Activated T-cell treated with anti-CD3 and anti-CD28 coated beads for 24 hours (primary cell): ENCODE data around the gene HCN2.
"Not testable (repeated sequence)": the region's sequence is repeated elsewhere in the genome, so short reads cannot be mapped to it uniquely, and the experiment has no call there.

Experiments
- DNase-seq: peaks from one replicate; pipeline ENCODE4 v3.0.0-alpha.2; 2020; ENCODE audit warnings: low read depth

The HCN2 gene

DNA sequence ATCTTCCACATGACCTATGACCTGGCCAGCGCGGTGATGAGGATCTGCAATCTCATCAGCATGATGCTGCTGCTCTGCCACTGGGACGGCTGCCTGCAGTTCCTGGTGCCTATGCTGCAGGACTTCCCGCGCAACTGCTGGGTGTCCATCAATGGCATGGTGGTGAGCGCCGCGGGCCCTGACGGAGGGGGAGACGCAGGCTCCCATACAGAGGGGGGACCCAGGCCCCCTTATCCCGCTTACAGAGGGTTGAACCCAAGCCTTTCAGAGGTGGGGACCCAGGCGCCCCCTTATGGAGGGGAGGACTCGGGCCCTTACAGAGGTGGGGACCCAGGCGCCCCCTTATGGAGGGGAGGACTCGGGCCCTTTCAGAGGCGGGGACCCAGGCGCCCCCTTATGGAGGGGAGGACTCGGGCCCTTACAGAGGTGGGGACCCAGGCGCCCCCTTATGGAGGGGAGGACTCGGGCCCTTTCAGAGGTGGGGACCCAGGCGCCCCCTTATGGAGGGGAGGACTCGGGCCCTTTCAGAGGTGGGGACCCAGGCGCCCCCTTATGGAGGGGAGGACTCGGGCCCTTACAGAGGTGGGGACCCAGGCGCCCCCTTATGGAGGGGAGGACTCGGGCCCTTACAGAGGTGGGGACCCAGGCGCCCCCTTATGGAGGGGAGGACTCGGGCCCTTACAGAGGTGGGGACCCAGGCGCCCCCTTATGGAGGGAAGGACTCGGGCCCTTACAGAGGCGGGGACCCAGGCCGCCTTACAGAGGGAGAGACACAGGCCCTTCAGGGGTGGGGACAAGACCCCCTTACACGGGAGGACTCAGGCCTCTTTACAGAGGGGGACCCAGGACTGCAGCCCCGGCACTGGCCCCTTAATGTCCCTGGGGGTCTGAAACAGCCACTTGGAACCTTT is 15.6 kb downstream of the HCN2 start:
- DNase-seq, result not testable (repeated sequence)

DNA sequence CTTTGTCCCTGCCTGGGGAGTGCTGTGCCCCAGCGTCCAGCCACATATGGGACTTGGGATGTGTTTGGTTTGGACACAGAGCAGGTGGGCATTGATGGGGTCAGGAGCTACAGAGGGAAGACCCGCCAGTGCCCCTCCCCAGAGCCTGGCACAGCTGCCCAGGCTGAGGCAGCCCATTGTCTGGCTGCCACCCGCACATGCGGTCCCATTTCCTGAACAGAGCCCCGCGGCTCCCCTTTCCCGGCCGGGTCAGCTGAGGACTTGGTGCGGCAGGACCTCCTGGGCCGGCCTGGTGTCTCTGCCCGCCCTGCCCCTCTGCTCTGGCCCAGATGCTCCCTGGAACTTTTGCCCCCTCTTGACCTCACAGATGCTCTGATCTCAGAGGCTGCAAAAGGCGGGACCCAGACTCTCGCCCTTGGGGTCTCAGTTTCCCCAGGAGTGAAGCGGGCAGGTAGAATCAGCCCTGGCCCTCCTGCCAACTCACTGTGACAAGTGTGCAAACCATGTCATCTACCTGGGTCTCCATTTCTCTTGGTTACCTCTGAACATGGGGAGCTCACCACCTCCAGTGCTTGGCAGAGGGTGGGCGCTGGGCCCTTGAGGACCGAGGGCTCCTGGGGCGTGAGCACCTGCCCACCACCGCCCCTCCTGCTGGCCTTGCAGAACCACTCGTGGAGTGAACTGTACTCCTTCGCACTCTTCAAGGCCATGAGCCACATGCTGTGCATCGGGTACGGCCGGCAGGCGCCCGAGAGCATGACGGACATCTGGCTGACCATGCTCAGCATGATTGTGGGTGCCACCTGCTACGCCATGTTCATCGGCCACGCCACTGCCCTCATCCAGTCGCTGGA is 17.8 kb downstream of the HCN2 start:
- DNase-seq, result no peak

DNA sequence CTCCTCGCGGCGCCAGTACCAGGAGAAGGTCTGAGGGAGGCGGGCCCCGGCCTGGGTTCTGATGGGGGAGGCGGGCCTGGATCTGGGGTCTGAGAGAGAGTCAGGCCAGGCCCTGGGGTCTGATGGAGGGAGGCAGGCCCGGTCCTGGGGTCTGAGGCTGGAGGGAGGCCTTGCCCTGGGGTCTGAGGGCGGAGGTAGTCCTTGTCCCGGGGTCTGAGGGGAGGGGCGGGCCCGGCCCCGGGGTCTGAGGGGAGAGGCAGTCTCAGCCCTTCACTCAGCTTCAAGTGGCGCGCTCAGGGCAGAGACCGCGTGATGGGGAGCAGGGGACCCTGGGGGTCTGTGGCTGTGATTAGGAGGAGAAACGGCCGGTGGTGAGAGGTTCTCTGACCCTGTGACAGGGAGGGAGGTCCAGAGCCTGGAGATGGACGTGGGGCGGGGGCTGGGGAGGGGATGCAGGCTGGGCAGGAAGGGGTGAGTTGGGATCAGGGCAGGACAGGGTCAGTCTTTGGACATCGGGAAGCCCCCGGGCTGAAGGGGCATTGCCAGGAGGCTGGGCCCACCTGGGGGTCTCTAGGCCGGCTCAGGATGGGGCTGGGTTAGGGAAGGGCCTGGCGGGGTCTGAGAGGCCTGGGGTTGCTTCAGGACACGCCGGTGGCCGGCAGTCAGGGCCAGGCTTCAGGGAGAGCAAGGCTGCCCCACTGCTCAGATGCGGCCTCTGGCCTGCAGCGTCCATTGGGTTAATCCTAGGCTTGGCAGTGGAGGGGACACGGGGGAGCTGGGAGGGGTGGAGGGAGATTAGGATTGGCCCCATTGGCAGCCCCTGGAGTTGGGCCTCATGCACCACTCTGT is 18.7 kb downstream of the HCN2 start:
- DNase-seq, result no peak

DNA sequence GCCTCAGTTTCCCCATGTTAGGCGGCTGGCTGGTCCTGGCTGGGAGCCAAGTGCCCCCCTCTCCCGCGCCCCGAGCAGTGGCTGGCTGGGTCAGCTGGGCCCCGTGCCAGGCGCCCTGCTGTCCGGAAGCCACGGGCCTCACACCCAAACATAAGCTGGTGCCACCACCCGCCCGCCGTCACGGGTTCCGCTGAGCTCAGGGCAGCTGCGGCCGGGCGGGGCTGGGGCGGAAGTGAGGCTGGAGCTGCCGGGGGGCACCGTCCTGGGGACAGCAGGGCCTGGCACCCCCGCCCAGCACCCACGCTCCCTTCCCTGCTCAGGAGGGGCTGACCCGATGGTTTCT is 19.3 kb downstream of the HCN2 start:
- no peak for DNase-seq

DNA sequence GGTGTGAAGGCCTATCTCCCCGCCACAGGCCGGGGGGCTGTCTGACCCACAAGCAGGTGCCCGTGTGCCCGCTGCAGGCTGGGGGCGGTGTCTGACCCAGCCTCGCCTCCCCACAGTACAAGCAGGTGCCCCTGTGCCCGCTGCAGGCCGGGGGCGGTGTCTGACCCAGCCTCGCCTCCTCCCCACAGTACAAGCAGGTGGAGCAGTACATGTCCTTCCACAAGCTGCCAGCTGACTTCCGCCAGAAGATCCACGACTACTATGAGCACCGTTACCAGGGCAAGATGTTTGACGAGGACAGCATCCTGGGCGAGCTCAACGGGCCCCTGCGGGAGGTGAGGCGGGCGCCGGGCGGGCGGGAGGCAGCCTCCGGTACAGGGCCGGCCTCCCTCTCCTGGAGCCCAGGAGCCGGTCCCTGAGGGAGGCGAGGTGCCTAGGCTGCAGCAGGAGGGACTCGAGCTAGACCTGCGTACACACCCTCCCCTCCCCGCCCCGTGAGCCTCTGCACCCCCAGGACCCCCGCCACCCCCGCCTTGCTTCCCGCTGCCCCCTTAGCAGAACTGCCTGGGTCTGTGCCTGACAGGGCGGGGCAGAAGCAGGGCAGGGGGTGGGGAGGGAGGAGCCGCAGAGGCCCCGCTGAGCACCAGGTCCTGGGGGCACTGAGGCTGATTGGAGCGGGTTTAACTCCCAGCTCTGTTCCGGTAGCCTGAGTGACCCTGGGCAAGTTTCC is 20.6 kb downstream of the HCN2 start:
- no peak for DNase-seq

DNA sequence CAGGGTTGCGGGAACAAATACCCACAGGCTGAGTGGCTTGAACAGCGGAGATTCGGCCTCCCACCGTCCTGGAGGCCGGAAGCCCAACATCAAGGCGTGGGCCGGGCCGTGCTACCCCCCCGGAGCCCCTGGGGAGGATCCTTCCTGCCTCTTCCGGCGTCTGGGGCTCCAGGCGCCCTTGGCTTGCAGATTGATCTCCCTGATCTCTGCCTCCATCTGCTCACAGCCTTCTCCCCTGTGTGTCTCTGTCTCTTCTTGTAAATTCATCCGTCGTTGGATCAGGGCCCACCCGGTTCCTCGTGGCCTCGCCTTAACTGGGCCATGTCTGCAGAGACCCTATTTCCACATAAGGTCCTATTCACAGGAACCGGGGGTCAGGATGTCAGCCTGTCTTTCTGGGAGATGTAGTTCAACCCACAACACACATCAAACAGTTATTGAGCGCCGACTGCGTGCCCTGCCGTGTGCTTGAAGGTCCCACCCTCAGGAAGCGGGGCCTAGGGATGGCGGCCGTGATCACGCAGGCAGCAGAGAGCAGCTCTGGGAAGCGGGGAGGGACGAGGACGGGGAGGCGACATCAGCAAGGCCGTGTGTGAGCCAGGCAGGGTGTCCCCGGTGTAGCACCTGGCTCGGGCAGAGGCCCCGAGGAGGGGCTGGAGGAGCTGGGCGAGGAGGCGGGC is 21.3 kb downstream of the HCN2 start:
- peak; percentile 33 for DNase-seq

DNA sequence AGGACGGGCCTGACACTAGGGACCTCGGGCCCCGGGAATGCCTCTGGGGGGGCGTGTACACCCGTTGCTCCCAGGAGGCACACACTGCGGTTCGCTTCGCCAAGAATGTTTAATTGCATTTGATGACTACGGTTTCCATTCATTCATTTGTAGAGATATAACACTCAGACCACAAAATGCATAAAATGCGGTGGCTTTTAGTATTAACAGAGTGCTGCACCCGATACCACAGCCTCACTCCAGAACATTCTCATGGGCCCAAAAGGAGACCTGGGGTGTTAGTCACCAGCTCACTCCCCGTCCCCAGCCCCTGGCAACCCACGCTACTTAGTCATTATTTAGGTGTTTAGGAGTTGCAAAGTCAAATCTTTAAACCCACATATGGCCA is 21.8 kb downstream of the HCN2 start:
- peak; percentile 67 for DNase-seq

DNA sequence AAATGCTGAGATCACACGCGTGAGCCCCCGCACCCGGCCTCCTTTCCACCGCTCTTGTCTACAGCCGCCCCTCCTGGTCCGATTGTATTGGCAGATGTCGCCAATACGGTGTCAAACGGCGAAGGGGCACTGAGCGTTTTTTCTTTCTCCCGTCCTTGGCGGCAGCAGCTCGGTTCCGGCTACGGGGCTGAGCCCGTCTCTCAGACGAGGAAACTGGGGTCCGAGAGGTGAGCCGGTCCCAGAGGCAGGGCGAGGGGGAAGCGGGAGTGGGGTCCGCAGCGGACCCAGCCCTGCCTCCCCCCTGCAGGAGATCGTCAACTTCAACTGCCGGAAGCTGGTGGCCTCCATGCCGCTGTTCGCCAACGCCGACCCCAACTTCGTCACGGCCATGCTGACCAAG is 23.3 kb downstream of the HCN2 start:
- DNase-seq, result no peak

DNA sequence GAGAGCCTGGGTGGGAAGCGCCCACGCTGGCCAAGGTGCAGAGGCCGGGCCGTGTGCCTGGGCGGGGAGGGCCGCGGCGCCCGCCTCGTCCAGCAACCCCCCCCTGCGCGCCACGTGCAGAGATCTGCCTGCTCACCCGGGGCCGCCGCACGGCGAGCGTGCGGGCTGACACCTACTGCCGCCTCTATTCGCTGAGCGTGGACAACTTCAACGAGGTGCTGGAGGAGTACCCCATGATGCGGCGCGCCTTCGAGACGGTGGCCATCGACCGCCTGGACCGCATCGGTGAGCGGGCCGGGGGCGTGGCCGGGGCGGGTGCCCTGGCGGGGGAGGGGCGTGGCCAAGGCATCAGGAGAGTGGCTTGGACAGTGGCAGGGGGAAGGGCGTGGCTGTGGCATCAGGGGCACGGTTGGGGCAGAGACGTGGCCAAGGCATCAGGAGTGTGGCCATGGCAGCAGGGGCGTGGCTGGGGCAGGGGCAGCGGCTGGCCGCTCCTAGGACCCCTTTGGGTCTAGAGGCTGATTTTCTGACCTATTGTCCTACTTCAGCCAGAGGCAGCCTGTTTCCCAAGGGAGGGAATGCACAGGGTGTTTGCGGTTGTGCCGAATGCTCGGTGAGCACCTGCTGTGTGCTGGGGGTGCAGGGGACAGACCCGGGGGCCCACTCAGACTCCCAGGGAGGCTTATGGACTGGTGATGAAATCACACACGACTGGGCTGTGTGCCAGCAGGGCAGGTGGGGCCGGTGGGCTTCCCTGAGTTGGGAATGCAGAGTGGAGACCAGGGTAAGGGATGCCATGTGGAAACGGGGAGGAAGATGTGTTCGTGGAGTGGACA is 24.3 kb downstream of the HCN2 start:
- DNase-seq, result no peak

DNA sequence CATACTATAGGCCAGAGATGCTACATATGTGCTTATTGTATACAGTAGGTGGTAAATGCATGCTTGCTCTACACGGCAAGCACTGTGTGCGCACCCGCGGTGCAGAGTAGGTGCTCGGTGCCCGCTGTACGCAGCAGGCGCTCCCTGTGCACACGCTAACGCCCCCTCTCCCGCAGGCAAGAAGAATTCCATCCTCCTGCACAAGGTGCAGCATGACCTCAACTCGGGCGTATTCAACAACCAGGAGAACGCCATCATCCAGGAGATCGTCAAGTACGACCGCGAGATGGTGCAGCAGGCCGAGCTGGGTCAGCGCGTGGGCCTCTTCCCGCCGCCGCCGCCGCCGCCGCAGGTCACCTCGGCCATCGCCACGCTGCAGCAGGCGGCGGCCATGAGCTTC is 25.9 kb downstream of the HCN2 start:
- no peak for DNase-seq

DNA sequence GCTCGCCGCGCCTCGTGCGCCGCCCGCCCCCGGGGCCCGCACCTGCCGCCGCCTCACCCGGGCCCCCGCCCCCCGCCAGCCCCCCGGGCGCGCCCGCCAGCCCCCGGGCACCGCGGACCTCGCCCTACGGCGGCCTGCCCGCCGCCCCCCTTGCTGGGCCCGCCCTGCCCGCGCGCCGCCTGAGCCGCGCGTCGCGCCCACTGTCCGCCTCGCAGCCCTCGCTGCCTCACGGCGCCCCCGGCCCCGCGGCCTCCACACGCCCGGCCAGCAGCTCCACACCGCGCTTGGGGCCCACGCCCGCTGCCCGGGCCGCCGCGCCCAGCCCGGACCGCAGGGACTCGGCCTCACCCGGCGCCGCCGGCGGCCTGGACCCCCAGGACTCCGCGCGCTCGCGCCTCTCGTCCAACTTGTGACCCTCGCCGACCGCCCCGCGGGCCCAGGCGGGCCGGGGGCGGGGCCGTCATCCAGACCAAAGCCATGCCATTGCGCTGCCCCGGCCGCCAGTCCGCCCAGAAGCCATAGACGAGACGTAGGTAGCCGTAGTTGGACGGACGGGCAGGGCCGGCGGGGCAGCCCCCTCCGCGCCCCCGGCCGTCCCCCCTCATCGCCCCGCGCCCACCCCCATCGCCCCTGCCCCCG is 26.5 kb downstream of the HCN2 start:
- no peak for DNase-seq

DNA sequence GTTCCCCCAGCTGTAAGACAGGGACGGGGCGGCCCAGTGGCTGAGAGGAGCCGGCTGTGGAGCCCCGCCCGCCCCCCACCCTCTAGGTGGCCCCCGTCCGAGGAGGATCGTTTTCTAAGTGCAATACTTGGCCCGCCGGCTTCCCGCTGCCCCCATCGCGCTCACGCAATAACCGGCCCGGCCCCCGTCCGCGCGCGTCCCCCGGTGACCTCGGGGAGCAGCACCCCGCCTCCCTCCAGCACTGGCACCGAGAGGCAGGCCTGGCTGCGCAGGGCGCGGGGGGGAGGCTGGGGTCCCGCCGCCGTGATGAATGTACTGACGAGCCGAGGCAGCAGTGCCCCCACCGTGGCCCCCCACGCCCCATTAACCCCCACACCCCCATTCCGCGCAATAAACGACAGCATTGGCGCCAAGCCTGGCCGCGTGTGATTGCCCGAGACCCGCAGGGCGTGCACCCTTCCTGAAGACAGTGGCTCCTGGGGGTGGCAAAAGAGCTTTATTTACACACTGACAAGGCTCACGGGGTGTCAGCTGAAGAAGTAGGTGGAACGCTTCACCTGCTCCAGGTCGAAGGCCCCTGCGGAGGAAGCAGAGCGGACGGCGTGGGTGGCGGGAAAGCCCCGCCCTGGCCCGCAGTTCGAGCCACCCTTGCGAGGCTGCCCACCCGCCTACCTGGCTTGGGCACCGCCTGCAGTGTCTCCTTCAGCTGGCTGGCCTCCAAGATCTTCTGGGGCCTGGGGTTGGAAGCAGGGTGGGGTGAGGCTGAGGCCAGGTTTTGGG is 27.3 kb downstream of the HCN2 start:
- DNase-seq, result no peak

DNA sequence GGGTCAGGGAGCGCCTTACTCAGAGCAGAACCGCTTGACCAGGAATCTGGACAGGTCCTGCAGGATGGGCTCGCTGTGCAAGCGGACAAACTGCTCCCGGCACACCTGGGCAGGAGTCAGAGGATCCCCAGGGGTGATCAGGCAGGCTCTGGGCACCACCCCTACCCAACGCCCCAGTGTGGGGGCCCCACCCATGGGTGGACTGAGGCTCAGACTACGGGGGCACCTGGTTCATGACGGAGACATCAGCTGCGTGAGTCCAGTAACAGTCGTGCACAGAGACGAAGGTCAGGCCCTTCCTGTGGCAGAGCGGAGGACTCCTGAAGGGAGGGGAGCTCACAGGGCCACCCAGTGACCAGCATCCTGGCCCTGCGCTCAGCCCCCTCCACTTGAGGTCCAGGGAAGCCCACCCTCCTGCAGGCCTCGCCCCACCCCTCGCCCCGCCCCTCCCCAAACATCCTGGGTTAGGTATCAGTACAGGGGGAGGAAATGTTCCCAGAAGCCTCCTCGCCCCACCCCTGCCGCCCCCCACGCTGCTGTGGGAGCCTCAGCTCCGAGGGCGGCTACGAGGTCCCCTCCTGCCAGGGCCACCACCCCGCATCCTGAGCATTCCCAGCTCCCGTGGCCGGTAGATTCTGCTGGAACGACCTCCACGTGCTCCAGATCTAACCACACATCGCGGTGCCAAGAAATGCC is 28.0 kb downstream of the HCN2 start:
- no peak for DNase-seq

DNA sequence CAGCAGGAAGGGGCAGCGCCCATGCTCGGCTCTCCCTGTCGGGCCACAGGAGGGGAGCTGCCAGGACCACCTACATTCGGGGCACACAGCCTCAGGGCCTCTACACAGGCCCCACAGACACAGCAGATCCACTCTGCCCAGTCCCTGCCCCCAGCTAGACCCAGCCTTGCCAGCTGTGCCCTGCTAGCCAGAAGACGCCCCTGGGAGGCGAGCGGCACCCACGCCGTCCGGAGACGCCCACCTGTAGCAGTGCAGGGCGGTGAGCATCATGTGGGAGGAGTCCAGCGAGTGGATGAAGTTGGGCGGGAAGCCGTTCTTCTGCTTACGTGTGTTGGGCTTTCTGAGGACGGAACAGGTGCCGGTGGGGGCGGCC is 28.6 kb downstream of the HCN2 start:
- no peak for DNase-seq

DNA sequence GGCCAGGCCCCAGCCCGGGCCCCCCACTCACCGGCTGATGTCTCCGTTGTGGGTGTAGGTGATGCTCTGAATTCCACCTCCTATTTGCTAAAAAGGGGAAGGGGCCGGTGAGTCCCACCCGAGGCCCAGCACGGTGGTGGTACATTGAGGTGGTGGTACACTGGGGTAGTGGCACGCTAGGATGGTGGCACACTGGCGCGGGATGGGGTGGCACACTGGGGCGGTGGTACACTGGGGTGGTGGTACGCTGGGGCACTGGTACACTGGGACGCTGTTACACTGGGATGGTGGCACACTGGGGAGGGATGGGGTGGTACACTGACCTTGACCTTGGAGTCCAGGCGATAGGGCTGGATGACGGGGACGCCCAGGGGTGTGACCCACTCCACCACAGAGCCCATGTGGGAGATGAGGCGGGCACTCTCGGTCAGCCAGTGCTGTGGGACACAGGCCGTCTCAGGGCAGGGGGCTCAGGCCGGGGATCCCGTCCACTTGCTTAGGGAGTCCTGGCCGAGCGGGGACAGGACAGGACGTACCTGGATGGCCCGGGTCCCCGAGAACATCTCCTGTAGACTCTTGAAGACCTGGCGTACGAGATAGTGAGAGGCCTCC is 29.1 kb downstream of the HCN2 start:
- no peak for DNase-seq

DNA sequence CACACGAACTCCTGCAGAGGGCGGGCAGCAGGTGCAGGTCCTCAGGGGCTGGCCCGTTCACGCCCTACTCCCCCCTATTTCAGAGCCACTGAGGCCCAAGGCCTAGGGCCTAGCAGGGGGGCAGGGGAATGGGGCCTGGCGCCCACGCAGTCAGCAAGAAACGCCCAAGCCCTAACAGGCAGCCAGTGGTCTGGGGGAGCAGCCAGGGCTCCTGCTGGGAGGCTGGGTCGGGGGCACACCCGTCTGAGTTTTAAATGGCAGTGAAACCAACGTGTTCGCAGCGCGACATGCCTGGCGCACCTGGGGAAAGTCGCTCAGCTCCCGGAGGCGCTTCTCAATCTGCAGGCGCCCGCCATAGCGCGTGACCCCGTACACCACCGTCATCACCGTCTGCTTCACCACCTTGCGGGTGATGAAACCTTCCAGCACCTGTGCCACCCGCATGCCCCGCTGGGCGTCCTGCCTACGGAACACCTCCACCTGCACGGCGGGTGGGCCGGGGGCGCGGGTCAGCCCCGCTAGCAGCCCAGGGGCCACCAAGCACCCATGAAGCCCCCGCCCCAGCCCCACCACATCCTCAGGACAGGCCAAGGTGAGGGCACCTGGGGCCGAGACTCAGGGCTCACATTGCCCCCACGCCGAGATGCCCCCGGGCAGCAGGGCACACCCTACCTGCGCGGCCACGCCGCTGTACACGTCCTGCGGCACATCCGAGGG is 29.8 kb downstream of the HCN2 start:
- no peak for DNase-seq

DNA sequence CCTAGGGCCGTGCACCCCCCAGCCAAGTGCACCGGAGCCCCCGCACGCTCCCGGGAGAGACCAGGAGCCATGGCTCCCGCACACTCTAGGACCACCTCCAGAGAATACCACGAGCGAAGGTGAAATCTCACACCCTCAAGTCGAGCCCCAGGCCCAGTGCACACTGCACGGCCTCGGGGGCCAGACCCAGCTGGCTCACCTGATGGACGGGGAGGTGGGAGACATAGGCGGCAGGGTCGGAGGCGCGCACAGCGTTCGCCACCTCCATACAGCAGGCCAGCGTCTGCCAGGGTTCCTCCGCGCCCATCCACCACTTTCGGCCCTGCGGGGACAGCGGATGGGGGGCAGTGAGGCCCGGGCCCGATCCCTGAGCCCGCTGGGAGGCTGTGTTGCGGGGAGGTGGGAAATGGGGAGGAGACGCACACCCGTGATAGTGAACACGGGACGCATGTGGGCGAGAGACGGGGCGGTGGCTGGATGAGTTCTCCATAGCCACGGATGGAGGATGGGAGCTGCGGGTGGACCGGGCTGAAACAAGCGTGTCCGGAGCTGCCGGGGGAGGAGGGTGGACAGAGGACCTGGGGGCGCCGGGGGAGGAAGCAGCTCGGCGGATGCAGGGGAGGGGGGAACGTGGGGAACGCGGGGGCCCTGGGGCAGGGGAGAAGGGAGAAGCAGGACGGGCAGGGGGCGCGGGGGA is 30.6 kb downstream of the HCN2 start:
- no peak for DNase-seq
